AG04450 (cell line): ENCODE results near the gene RET. TPM values are rescaled to one million over a fixed set of nuclear protein-coding genes. Genes with fewer than 3 reads are reported as not detected.

Experiments used
- CTCF ChIA-PET: fragments of 300-600, 350-600 bp; formaldehyde crosslinking; extraction: SDS; loops from one replicate; lab custom pipeline; 2022; ENCODE audit warnings: antibody characterized with exemption, inconsistent platforms; lab: Charles Lee
- POLR2A ChIA-PET: fragments of 350-600 bp; formaldehyde crosslinking; extraction: SDS; loops from one replicate; lab custom pipeline; 2021; ENCODE audit warnings: antibody characterized with exemption, inconsistent platforms; lab: Yijun Ruan, JAX
- DNase-seq: peaks from one replicate; pipeline ENCODE4 v3.0.0-alpha.2; 2011; ENCODE audit warnings: low read depth, low spot score
- H3K27ac ChIP-seq: one replicate; pipeline ENCODE4 v1.5.1; 2012; ENCODE audit warnings: low read depth, low read length, control low read depth
- H3K27me3 ChIP-seq: one replicate; pipeline ENCODE4 v1.6.0; 2012; ENCODE audit warnings: low read length; ENCODE audit not compliant: control insufficient read depth, insufficient read depth
- H3K4me3 ChIP-seq: 2 replicates; pipeline ENCODE4 v1.5.1; 2011; ENCODE audit warnings: mild to moderate bottlenecking, low read depth, low read length, control low read depth
- H3K9me3 ChIP-seq: 2 replicates; pipeline ENCODE4 v1.5.1; 2012; ENCODE audit warnings: low read length; ENCODE audit not compliant: control insufficient read depth, insufficient read depth
- CTCF ChIP-seq: IDR thresholded peaks from 2 replicates; pipeline ENCODE4 v1.5.1; 2011; ENCODE audit warnings: low read depth, low read length, control low read depth, inconsistent platforms
- polyA plus RNA-seq: library from polyadenylated mRNA; depleted of rRNA; stranded (reverse); fragments of >200 nt; gene quantifications from 2 replicates; pipeline ENCODE4 v1.2.3, GENCODE V29; 2011

Gene RET
- polyA plus RNA-seq, 1 experiment, result 0.06 TPM

- H3K27ac ChIP-seq, result no peak overlapping the region
- DNase-seq, result no peak
- CTCF ChIA-PET, result no interaction called here
- no peaks in the 10 kb centered on the region for H3K9me3 ChIP-seq
- H3K27me3 ChIP-seq, result no peaks in the 10 kb centered on the region
- H3K4me3 ChIP-seq, result no peak overlapping the region
- no peak for TF ChIP-seq CTCF
- POLR2A ChIA-PET, result interaction anchor here (0.6 kb wide), 1 partner anchor 18 kb away, joined by 3 read pairs; no protein-coding TSS in a partner anchor
These were observed 41.1 kb upstream of the RET start for GRCh38 chr10:43035800-43036199.

GRCh38 chr10:43036481-43037428 is 40.1 kb upstream of the RET start:
- no peak for DNase-seq
- CTCF ChIA-PET, result no interaction called here
- TF ChIP-seq CTCF, result no peak
- Histone ChIP-seq H3K4me3 (no peak overlapping the region), H3K27ac (no peak overlapping the region), H3K9me3 (no peaks in the 10 kb centered on the region), H3K27me3 (no peaks in the 10 kb centered on the region)
- POLR2A ChIA-PET, result interaction anchor here (0.6 kb wide), 1 partner anchor 17 kb away, joined by 3 read pairs; no protein-coding TSS in a partner anchor

GRCh38 chr10:43037440-43037839 is 39.4 kb upstream of the RET start:
- POLR2A ChIA-PET, result no interaction called here

GRCh38 chr10:43037942-43038782 is 38.7 kb upstream of the RET start:
- no peak overlapping the region for H3K4me3 ChIP-seq
- POLR2A ChIA-PET, result no interaction called here

More at GRCh38 chr10:43037440-43037839, 39.4 kb upstream of the RET start:
- H3K9me3 ChIP-seq, result no peaks in the 10 kb centered on the region
- no peak overlapping the region for H3K4me3 ChIP-seq
- CTCF ChIA-PET, result no interaction called here
- TF ChIP-seq CTCF, result no peak
- H3K27me3 ChIP-seq, result no peaks in the 10 kb centered on the region
- no peak overlapping the region for H3K27ac ChIP-seq
- no peak for DNase-seq

More at GRCh38 chr10:43037942-43038782, 38.7 kb upstream of the RET start:
- CTCF ChIA-PET, result no interaction called here
- no peak for TF ChIP-seq CTCF
- Histone ChIP-seq H3K27ac (no peak overlapping the region), H3K27me3 (no peaks in the 10 kb centered on the region), H3K9me3 (no peaks in the 10 kb centered on the region)
- DNase-seq, result no peak
